ENCODE results near the gene PLCB1. TPM values are rescaled to one million over a fixed set of nuclear protein-coding genes. Genes with fewer than 3 reads are reported as not detected.
"Not testable (repeated sequence)": the region's sequence is repeated elsewhere in the genome, so short reads cannot be mapped to it uniquely, and the experiment has no call there.

PLCB1 gene
- total RNA-seq, 1 experiment from 2014 or later, result 16.0 TPM

- no peak for DNase-seq
- Histone ChIP-seq H3K27me3 (no peaks in the 10 kb centered on the region), H3K9me3 (no peaks in the 10 kb centered on the region), H3K36me3 (no peaks in the 10 kb centered on the region), H3K4me3 (no peak overlapping the region)
These were observed 503.0 kb downstream of the PLCB1 start for GRCh38 chr20:8635048-8635572.

- Histone ChIP-seq H3K36me3 (no peaks in the 10 kb centered on the region), H3K4me3 (no peak overlapping the region), H3K27me3 (no peaks in the 10 kb centered on the region), H3K9me3 (no peaks in the 10 kb centered on the region)
- no peak for DNase-seq
These were observed 503.8 kb downstream of the PLCB1 start for GRCh38 chr20:8635837-8636236.

GRCh38 chr20:8639112-8639778 is 507.2 kb downstream of the PLCB1 start:
- Histone ChIP-seq H3K9me3 (no peaks in the 10 kb centered on the region), H3K4me3 (no peak overlapping the region), H3K36me3 (no peaks in the 10 kb centered on the region), H3K27me3 (no peaks in the 10 kb centered on the region)
- no peak for DNase-seq

GRCh38 chr20:8640461-8640860 is 508.4 kb downstream of the PLCB1 start:
- no peaks in the 10 kb centered on the region for H3K36me3 ChIP-seq
- no peak for DNase-seq
- no peaks in the 10 kb centered on the region for H3K27me3 ChIP-seq
- no peak overlapping the region for H3K4me3 ChIP-seq
- H3K9me3 ChIP-seq, result no peaks in the 10 kb centered on the region

GRCh38 chr20:8642247-8642646 is 510.2 kb downstream of the PLCB1 start:
- Histone ChIP-seq H3K9me3 (no peaks in the 10 kb centered on the region), H3K4me3 (no peak overlapping the region), H3K36me3 (no peaks in the 10 kb centered on the region; the same call in 1 of the 2 replicates), H3K27me3 (no peaks in the 10 kb centered on the region)
- no peak for DNase-seq

- H3K4me3 ChIP-seq, H3K27me3 ChIP-seq, H3K9me3 ChIP-seq, H3K36me3 ChIP-seq, DNase-seq: not testable (repeated sequence)
These were observed 512.4 kb downstream of the PLCB1 start for GRCh38 chr20:8644468-8644867.

GRCh38 chr20:8645326-8645725 is 513.3 kb downstream of the PLCB1 start:
- no peaks in the 10 kb centered on the region for H3K9me3 ChIP-seq
- H3K27me3 ChIP-seq, result no peaks in the 10 kb centered on the region
- no peak for DNase-seq
- H3K36me3 ChIP-seq, result no peaks in the 10 kb centered on the region; the same call in 1 of the 2 replicates
- no peak overlapping the region for H3K4me3 ChIP-seq

- no peaks in the 10 kb centered on the region; the same call in 1 of the 2 replicates for H3K36me3 ChIP-seq
- no peaks in the 10 kb centered on the region for H3K27me3 ChIP-seq
- DNase-seq, result peak; percentile 81
- no peaks in the 10 kb centered on the region for H3K9me3 ChIP-seq
- no peak overlapping the region for H3K4me3 ChIP-seq
These were observed 514.0 kb downstream of the PLCB1 start for GRCh38 chr20:8646033-8646441.

GRCh38 chr20:8646716-8647115 is 514.6 kb downstream of the PLCB1 start:
- Histone ChIP-seq H3K27me3 (no peaks in the 10 kb centered on the region), H3K4me3 (no peak overlapping the region), H3K36me3 (no peaks in the 10 kb centered on the region; the same call in 1 of the 2 replicates), H3K9me3 (no peaks in the 10 kb centered on the region)
- DNase-seq, result no peak

- Histone ChIP-seq H3K9me3 (no peaks in the 10 kb centered on the region), H3K27me3 (no peaks in the 10 kb centered on the region), H3K4me3 (no peak overlapping the region), H3K36me3 (no peaks in the 10 kb centered on the region; the same call in 1 of the 2 replicates)
- DNase-seq, result no peak
These were observed 515.9 kb downstream of the PLCB1 start for GRCh38 chr20:8647961-8648441.

GRCh38 chr20:8648466-8648865 is 516.4 kb downstream of the PLCB1 start:
- Histone ChIP-seq H3K4me3 (no peak overlapping the region), H3K36me3 (no peaks in the 10 kb centered on the region; the same call in 1 of the 2 replicates), H3K9me3 (no peaks in the 10 kb centered on the region), H3K27me3 (no peaks in the 10 kb centered on the region)
- no peak for DNase-seq

GRCh38 chr20:8652396-8652795 is 520.3 kb downstream of the PLCB1 start:
- Histone ChIP-seq H3K4me3 (no peak overlapping the region), H3K9me3 (no peaks in the 10 kb centered on the region), H3K27me3 (no peaks in the 10 kb centered on the region), H3K36me3 (no peaks in the 10 kb centered on the region; the same call in 1 of the 2 replicates)
- DNase-seq, result no peak

GRCh38 chr20:8654486-8654885 is 522.4 kb downstream of the PLCB1 start:
- Histone ChIP-seq H3K4me3 (no peak overlapping the region), H3K9me3 (no peaks in the 10 kb centered on the region), H3K36me3 (no peaks in the 10 kb centered on the region), H3K27me3 (no peaks in the 10 kb centered on the region)
- DNase-seq, result no peak

- no peak for DNase-seq
- H3K9me3 ChIP-seq, result no peaks in the 10 kb centered on the region
- no peaks in the 10 kb centered on the region for H3K36me3 ChIP-seq
- no peak overlapping the region for H3K4me3 ChIP-seq
- H3K27me3 ChIP-seq, result no peaks in the 10 kb centered on the region
These were observed 524.3 kb downstream of the PLCB1 start for GRCh38 chr20:8656335-8656734.

- no peak overlapping the region for H3K4me3 ChIP-seq
- no peaks in the 10 kb centered on the region for H3K27me3 ChIP-seq
- no peaks in the 10 kb centered on the region for H3K9me3 ChIP-seq
- no peaks in the 10 kb centered on the region for H3K36me3 ChIP-seq
- DNase-seq, result no peak
These were observed 525.6 kb downstream of the PLCB1 start for GRCh38 chr20:8657664-8658063.

- H3K9me3 ChIP-seq, result no peaks in the 10 kb centered on the region
- no peaks in the 10 kb centered on the region for H3K27me3 ChIP-seq
- H3K36me3 ChIP-seq, result no peaks in the 10 kb centered on the region
- DNase-seq, result no peak
- H3K4me3 ChIP-seq, result no peak overlapping the region
These were observed 526.0 kb downstream of the PLCB1 start for GRCh38 chr20:8658103-8658502.

- no peak for DNase-seq
- no peaks in the 10 kb centered on the region for H3K27me3 ChIP-seq
- H3K4me3 ChIP-seq, result no peak overlapping the region
- H3K36me3 ChIP-seq, result no peaks in the 10 kb centered on the region
- H3K9me3 ChIP-seq, result no peaks in the 10 kb centered on the region
These were observed 529.3 kb downstream of the PLCB1 start for GRCh38 chr20:8661229-8661952.

Data from MG63 (cell line).